GM21526 (cell line): Measurements from ENCODE around the gene APOD.
A peak's percentile ranks its signal among the peaks of the same experiment; 100 is the strongest.
"Not testable (repeated sequence)": the region's sequence is repeated elsewhere in the genome, so short reads cannot be mapped to it uniquely, and the experiment has no call there.

Experiments
- ATAC-seq: cut with Tn5 transposase; IDR thresholded peaks from one replicate; pipeline ENCODE4 v1.9.1; 2021; ENCODE audit warnings: moderate library complexity; ENCODE audit not compliant: unreplicated experiment, low FRiP score

APOD gene

DNA sequence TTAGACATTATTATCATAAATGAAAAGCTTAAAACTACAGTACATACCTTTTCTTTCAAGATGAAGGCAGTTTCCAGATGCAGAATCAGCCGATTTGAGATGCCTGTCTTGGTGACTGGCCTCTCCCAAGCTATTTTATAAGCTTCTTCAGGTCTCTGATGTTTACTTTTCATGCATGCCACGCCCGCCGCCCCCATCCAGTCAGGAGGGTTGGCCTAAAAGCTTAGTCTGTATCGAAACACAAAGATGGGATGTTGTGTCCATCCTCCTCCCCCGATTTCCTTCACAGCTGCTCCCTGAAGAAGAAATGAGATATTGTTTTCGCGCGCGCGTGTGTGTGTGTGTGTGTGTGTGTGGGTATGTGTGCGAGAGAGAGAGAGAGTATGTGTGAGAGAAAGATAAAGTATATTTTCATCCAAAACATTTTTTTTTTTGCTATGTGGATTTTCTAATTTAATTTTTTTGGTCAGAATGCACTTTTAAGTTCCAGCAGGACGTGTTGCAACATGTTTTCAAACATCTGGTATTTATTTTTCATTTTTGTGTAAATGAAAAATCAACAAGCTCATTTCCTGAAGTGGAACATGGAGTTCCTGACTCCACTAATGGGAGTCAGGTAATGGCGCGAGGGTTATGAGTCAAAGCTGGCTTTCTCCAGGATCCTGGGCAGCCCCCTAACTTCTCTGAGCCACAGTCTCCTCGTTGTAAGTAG, at the start of gene APOD:
Gene APOD, minus strand, starts transcription at position 110 of the 712 bp plus-strand sequence. CDS start 4,479 bp downstream, outside the sequence.
- ATAC-seq = no peak

DNA sequence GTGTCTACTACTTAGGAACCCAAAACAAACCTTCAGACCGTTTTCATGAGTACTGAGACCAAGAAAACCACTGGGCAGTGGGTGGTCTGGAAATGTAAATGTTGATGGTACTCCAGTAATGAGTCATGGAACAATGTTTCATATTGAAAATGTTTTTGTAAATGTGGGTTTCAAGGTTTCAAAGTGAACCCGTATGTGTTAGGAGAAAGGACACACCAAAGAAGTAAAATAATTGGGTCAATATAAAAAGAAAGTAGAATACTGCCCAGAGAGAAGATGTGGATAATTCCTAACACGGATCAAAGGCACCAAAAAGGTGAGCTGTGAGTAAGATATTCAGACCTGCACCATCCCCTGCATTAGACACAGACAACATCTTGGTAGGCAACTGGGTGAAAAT, 49.6 kb upstream of the APOD start:
- ATAC-seq = not testable (repeated sequence)

DNA sequence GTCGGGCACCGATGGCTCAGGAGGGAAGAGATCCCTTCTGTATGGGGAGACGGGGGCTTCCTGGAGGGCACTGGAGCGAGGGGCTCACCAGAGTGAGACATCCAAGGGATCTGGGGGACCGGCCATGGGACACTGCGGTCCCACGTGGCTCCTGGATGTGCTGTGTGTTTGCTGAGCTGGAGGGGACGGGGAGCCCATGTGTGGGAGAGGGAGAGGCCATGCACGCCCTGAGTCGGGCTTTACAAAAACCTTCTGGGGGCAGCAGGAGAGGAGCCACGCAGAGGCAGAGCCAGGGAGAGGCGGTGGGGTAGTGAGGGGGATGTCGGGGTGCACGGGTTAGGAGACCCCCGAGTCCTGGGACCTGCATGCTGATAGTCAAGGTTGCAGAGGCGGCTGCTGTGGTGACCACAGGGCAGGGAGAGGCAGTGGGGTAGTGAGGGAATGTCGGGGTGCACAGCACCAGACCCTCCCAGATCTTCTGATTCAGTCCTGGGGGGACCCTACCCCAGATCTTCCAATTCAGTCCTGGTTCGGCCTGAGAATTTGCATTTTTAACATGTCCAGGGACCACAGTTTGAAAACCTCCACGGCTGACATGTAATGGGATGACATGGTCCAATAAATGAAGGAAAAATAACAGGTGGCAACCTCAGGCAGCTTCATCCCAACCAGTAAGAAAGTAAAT, 48.9 kb upstream of the APOD start:
- not testable (repeated sequence) for ATAC-seq

DNA sequence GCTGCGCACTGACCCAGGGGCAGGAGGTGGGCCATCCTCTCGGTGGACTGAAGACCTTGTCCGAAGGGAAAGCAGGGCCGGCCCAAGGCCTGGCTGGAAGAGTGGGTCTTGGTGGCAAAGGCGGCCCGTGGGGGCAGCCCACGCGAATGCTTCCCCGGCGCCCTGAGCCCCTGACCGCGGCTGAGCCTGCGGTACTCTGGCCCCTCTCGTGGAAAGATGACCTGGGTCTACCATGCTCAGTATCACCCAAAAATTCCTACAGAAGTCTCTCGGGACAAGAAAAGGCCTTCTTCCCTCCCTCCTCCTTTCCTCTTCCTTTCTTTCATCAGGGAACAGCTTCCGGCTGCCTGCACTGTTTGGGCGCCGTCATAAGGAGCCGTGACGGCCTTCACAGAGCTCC, 48.3 kb upstream of the APOD start:
- ATAC-seq = not testable (repeated sequence)

DNA sequence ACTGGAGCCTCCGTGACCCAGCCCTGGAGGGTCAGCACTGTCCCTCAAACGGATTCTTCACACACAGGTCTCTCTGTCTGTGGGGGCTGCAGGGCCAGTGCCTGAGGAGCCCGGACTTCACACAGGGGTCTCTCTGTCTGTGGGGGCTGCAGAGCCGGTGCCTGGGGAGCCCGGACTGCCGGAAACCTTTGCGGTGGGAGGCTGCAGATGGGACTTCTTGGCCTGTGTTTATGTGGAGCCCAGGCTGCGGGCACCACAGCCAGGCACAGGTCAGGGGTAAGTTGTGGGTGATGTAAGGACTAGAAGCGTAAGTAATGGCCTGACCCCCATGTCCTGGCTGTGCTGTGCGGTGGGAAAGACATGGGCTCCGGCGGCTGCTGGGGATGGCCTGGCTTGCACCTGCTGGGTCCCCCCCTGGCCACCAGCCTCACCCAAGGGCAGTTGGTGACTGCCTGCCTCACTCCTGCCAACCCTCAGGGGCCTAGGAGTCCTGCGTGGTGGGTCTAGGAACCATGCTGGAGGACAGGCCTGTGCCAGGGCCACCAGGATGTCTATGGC, 47.3 kb upstream of the APOD start:
- ATAC-seq = not testable (repeated sequence)

DNA sequence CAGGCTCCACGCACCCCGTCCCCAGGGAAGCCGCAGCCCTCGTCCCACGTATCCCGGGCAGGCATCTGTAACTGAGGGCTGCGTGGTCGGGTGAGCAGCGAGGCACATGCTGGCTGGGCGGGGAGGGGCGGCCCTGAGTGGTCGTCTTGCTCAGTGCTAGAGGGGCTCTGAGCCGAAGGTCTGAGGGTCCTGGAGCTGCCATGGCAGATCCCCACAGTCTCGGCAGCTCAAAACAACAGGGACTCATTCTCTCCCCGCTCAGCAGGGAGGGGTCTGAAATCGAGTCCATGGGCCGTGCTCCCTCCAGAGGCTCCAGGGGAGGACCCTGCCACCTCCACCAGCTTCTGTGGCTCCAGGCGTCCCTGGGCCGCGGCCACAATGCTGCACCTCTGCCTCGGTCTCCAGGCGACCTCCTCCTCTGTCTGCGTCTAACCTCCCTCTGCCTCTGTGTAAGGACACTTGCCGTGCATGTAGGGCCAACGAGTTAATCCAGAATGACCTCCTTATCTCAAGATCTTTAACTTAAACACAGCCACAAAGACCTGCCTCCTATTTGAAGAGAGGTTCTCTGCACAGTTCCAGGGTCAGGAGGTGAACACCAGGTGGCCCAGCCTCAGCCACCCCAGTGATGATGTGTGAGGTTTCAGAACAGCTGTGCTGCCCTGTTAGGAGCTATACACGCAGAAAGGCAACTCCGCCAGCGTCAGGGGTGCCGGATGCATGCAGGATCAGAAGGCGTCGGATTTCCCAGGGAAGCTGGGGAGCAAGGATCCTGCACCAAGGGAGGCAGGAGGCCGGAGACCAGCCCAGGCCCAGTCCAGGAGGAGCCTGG, 46.6 kb upstream of the APOD start:
- ATAC-seq = not testable (repeated sequence)

DNA sequence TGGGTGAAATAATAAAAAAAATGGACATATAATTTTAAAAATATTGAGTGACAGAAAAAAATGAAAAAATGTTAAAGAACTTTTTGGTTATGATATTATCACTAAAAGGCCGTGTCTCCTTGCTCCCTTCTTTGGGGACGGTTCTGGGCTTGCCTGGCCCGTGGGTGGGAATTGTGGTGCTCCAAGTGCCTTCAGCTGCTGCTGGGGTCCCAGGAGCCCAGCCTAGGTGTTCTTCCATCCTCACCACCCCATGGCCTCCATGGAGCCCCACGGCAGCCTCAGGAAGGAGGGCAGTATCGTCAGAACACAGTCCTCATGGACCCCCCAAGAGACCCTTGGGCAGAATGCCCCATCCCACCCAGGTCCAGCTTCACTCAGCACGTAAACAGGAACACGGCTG, 45.9 kb upstream of the APOD start:
- not testable (repeated sequence) for ATAC-seq

DNA sequence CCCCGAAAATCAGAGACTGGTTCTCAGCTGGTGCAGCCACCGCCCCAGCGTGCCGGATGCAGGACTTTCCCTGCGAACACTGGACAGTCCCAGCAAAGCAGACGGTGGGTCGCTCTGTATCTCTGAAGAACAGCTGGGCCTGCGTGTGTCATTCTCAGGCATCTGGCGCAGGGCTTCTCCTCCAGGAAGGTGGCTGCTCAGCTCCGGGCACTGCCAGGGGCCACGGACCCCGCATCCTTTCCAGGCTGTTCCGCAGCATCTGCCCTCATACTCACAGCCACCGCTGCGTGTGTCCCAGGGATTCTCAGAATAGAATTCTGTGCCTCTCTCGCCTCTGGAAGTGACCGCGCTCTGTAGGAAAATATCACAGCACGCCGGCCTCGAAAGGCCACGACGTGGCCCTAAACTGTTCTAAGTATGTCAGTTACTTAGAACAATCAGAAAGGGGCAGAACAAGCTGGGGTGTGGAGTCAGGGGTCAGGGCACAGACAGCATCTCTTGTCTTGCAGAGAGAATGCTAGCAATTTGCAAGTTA, 44.7 kb upstream of the APOD start:
- not testable (repeated sequence) for ATAC-seq

DNA sequence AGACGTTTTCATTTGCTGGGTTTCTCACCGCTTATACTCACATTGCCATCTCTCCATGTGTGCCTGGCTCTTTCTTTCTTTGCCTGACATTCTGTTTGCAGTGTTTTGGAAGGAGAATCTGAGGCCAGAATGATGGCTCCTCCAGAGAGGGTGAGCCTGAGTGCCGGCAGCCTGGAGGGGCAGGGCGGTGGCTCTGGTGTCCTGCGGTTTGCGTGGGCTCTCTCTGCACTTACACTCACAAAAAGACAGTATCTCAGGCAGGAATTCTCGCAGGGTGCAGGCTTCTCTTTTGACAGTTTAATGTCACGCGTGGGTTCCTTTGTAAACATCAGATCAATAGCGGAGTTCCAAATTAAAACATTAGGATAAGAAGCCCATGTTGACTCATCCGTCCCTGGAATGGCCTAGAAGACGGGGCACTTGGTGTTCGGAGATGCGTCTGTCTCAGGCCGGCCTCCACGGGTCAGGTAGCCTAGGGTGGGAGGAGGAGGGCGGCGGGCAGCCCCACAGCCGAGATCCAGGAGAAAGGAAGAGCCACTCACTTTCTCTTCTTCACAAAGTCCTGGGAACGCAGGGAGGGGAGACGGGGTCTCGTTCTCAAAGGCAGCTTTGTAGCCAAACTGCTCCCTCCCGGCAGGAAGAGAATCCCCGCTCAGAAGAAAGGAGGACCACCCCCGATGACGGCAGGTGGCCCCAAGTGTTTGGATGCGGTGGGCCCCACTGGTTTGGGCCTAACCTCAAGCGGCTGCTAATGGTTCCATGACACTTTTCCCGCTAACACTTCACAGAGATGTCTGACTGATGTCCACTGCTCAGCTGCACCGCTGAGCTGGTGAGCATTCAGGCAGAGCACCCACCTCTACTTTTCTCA, 44.0 kb upstream of the APOD start:
- not testable (repeated sequence) for ATAC-seq

DNA sequence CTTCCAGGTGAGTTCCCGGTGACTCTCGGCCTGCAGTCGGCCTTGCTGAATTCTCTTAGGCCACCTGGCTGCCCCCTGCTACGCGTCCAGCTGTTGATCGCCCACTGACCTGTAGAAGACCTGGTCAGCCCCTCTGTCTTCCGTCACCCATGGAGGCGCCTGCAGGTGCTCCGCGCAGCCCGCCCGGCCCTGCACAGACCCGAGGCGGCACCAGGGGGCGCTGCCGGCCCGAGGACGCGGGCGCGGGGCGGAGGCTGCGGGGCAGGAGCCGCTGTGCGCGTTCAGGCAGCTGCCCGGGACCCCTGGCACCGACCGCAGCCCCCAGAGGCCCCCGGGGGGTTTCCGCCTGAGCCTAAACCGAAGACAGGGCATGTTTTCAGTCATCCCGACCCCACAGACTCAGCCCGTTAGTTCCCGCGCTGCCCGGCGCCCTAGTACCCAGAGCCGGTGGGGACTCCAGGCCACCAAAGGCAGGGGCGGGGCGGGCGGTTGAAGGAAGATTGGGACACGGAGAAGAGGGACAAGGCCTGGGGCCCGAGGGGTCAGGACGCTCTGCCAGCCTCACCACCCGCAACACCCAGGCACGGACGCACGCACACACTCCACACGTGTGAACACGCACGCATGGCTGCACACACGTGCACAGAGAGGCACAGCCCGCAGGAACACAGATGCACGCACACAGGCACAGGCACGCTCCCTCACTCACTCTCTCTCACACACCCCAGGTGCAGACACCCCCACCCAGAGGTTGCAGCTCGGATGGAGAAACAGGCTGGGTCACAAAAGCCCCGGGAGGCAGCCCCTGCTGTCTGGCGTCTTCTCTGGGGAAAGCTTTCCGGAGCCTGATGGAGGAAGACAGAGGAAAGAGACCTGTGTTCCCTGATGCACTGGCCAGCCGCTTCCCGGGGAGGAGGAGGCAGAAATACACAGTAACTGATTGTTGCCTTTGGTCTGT, 41.1 kb upstream of the APOD start:
- peak; percentile 79 for ATAC-seq

DNA sequence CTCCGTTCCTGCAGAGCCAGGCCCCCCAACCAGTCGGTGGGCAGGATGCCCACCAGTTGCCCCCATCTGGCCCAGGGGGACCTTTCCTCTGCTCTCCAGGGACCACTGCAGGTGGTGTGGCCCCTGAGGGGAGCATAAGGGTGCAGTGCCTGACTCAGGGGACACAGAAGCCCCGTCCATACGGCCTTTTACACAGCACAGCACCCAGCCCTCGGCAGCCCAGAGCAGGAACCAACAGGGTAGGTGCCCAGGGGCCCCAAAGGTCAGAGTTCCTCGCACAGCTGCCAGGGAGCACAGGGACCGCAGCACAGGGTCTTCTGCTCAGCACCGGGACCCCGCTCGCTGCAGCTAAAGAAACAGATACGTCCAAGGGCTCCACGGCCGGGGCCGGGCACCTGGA, 40.4 kb upstream of the APOD start:
- ATAC-seq = not testable (repeated sequence)

DNA sequence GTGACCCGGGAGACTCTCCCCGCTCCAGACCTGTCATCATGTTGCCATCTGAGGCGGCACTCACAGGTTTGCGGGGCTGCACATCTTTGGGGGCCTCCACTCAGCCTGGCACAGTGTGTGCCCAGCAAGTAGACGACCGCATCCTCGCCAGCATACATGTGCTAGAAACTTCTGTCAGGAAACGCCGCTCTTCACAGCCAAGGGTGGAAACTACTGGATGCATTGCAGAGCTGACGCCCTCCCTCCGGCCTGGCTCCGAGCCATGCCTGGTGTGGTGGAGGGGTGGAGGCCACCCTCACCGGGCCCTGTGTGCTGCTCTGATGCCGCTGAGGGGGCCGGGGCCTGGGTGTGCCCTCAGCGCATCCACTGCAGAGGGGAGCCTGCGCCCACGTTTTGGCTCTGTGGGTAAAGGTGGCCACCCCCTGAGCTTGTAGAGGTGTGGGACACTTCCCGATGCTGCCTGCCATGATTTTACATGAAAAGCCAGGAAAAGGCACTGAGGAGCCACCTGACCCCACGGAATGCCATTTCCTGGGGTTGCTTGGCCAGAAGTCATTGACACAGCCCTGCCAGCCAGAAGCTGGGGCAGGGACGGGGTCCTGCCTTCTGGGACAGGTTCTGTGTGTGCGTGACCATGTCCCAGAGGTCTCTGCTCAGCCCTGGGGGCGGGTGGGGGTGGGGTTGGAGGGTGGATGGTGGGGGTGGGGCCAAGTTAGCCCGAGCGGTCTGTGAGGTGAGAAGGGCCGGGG, 39.7 kb upstream of the APOD start:
- ATAC-seq = not testable (repeated sequence)

DNA sequence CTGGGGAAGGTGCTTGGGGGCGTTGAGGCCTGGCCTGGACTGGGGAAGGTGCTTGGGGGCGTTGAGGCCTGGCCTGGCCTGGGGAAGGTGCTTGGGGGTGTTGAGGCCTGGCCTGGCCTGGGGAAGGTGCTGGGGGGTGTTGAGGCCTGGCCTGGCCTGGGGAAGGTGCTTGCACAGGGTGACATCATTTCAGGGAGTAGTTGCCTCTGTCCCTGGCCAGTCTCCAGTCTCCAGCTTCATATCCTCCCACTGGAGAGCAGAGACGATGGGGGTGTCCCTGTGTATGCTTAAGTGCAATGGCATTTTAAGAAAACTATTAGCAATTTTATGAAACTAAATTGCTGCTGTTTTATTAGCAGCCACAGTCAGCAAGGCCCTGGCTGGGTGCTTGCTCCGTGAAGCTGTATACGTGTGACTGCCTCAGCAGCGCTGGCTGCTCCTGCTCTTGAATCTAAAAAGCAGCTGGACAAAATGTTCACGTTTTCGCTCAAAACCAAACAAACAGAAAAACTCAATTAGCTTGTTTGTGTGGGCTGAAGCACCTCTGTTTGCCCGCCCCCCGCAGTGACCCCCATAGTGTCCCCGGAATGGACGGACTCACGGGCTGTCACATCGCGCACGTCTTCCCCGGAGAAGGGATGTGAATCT, 38.9 kb upstream of the APOD start:
- ATAC-seq = not testable (repeated sequence)

DNA sequence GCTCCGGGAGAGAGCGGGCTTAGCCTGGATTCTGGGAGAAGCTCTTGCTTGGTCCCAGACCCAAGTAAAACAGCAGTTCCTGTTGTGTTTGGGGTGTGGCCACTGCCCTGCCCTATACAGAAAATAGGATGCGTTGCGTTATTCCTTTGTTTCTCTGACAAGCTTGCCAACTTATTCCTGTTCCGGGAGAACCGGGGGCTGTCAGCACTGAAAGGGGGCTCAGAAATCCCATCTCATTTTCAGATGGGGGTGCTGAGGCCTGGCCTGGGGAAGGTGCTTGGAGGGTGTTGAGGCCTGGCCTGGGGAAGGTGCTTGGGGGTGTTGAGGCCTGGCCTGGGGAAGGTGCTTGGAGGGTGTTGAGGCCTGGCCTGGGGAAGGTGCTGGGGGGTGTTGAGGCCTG, 38.3 kb upstream of the APOD start:
- ATAC-seq = not testable (repeated sequence)

DNA sequence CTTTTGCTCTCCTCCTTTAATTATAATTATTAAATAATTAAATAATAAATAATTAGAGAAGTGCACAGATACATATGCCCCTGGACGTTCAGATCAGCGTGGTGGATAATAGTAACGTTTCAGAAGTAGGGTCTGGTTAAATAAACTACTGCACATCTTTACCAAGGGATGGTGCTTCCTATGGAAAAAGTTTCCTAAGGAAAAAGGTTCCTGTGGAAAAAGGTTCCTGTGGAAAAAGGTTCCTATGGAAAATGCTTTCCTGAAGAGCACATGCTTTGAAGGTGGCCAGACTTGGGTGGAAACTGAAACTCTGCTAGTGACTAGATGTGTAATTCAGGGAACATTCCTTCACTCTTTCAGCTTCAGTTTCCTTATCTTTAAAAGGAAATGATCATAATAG, 37.4 kb upstream of the APOD start:
- ATAC-seq = not testable (repeated sequence)

DNA sequence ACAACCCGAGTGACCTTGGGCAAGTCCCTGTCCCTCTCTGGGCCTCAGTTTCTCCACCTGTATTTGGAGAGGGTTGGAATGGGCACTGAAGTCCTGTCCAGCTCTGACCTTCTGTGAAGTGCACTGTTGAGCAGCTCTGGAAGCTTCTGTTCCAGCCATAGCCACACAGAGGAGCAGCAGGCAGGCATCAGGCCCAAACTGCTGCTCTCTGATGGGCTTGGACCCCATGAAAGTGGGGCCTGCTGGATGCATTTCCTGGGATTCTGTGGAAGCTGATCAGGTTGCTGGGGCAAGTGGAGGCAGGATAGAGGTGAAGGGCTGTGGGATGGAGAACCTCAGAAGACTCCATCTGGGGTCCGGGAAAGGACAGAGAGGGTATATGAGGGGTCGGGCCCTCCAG, 36.7 kb upstream of the APOD start:
- ATAC-seq = not testable (repeated sequence)
